Gastrocnemius medialis (tissue), 4 donors: ENCODE results near the gene DYNLRB1. TPM values are rescaled to one million over a fixed set of nuclear protein-coding genes. Genes with fewer than 3 reads are reported as not detected.

Experiments used
- ATAC-seq, 2 donors: fragments of 150-250 bp; one replicate each; pipeline ENCODE4 v1.9.1; 2016
- DNase-seq, 2 donors: peaks; one replicate each; pipeline ENCODE4 v3.0.0-alpha.2; 2019
- H3K27ac ChIP-seq, 4 donors: fragments of 200-600 bp; sonication (generic); 1 replicate in 1 of 4; 2 replicates in 3 of 4; pipeline ENCODE4 v1.5.1; 2016 to 2018; ENCODE audit warnings: mild to moderate bottlenecking in 2 of 4, moderate library complexity in 1 of 4
- H3K27me3 ChIP-seq, 3 donors: fragments of 200-600 bp; sonication (generic) in 2 of 3; 1 replicate in 1 of 3; 2 replicates in 2 of 3; pipeline versions ENCODE4 v1.5.1 to v1.6.0; 2016 to 2019; ENCODE audit warnings: mild to moderate bottlenecking in 1 of 3, moderate library complexity in 1 of 3
- H3K36me3 ChIP-seq, 2 donors: fragments of 200-600 bp; sonication (generic) in 1 of 2; one replicate each; pipeline ENCODE4 v1.5.1; 2017 to 2018
- H3K4me1 ChIP-seq, 2 donors: fragments of 200-600 bp; sonication (generic) in 1 of 2; one replicate each; pipeline ENCODE4 v1.5.1; 2016 to 2017; ENCODE audit warnings: mild to moderate bottlenecking in 2 of 2
- H3K4me3 ChIP-seq, 4 donors: fragments of 200-600 bp; sonication (generic) in 3 of 4; 1 replicate in 1 of 4; 2 replicates in 3 of 4; pipeline ENCODE4 v1.5.1; 2016 to 2019; ENCODE audit warnings: mild to moderate bottlenecking in 2 of 4
- H3K9me3 ChIP-seq, 3 donors: fragments of 200-600 bp; sonication (generic) in 2 of 3; 1 replicate in 1 of 3; 2 replicates in 2 of 3; pipeline ENCODE4 v1.5.1; 2016 to 2019
- CTCF ChIP-seq, 5 experiments: fragments of 450-650 bp in 3 of 5; fragments of 200-600 bp in 2 of 5; sonication (generic) in 2 of 5; IDR thresholded peaks in 4 of 5; conservative IDR thresholded peaks in 1 of 5; 1 replicate in 4 of 5; 2 replicates in 1 of 5; pipeline ENCODE4 v1.5.1; 2016 to 2019; ENCODE audit warnings: antibody characterized with exemption in 5 of 5, mild to moderate bottlenecking in 3 of 5, moderate library complexity in 3 of 5
- POLR2A ChIP-seq, 2 donors: fragments of 450-650 bp; IDR thresholded peaks; one replicate each; pipeline ENCODE4 v1.6.1; 2017; ENCODE audit warnings: antibody characterized with exemption in 2 of 2, mild to moderate bottlenecking in 2 of 2, moderate library complexity in 2 of 2
- in situ Hi-C, 4 donors: fragments of 200-750 bp; cut with MboI; loops; one replicate each; pipeline versions ENCODE4 v1.15.0 to v1.8.0; 2017; ENCODE audit warnings: low sequenced_read_pairs in 4 of 4
- intact Hi-C: fragments of 100-400 bp; cut with DNase I; formaldehyde crosslinking; loops from one replicate; pipeline ENCODE4 v1.15.1; 2023; ENCODE audit warnings: low total_unique reads
- total RNA-seq, 4 donors: library from RNA; depleted of rRNA; stranded (reverse); fragments of >200 nt; gene quantifications; one replicate each; pipeline versions ENCODE4 v1.1.0 to v1.2.3, GENCODE V29; 2016

Gene DYNLRB1
- total RNA-seq, 4 donors from 2014 or later: 115 to 216 (median 142) TPM

GRCh38 chr20:34573541-34574300 is 57.5 kb downstream of the DYNLRB1 start:
- Histone ChIP-seq H3K4me3 (no peak overlapping the region), H3K27ac (no peak overlapping the region), H3K4me1 (peaks cover 12 to 14% of the 10 kb centered on the region in 2 donors), H3K9me3 (no peaks in the 10 kb centered on the region), H3K27me3 (no peaks in the 10 kb centered on the region), H3K36me3 (peaks cover 0 to 34% of the 10 kb centered on the region in 2 donors)
- TF ChIP-seq POLR2A (IDR thresholded peaks at IDR 0.05): no peak
- TF ChIP-seq CTCF (IDR thresholded peaks at IDR 0.05 in 4 of 5, conservative IDR thresholded peaks at IDR 0.05 in 1 of 5): no peak
- intact Hi-C loops: no loop called here
- ATAC-seq: no peak
- DNase-seq: no peak
- in situ Hi-C loops: loop anchor here in 1 of 4 donors (10.0 kb wide), 1 partner anchor 201 kb away; no protein-coding TSS in a partner anchor

GRCh38 chr20:34574426-34574825 is 58.2 kb downstream of the DYNLRB1 start:
- peaks cover 16 to 18% of the 10 kb centered on the region in 2 donors for H3K4me1 ChIP-seq
- no peaks in the 10 kb centered on the region for H3K9me3 ChIP-seq
- ATAC-seq: no peak
- TF ChIP-seq POLR2A (IDR thresholded peaks at IDR 0.05) (no peak), CTCF (IDR thresholded peaks at IDR 0.05 in 4 of 5, conservative IDR thresholded peaks at IDR 0.05 in 1 of 5) (no peak)
- H3K4me3 ChIP-seq: no peak overlapping the region
- H3K27ac ChIP-seq: no peak overlapping the region
- no peak for DNase-seq
- peaks cover 0 to 34% of the 10 kb centered on the region in 2 donors for H3K36me3 ChIP-seq
- intact Hi-C loops: no loop called here
- in situ Hi-C loops: loop anchor here in 1 of 4 donors (10.0 kb wide), 1 partner anchor 200 kb away; no protein-coding TSS in a partner anchor
- H3K27me3 ChIP-seq: no peaks in the 10 kb centered on the region

- Histone ChIP-seq H3K27ac (no peak overlapping the region), H3K27me3 (no peaks in the 10 kb centered on the region), H3K4me1 (peaks cover 16 to 20% of the 10 kb centered on the region in 2 donors), H3K36me3 (peaks cover 0 to 34% of the 10 kb centered on the region in 2 donors), H3K4me3 (no peak overlapping the region), H3K9me3 (no peaks in the 10 kb centered on the region)
- TF ChIP-seq POLR2A (IDR thresholded peaks at IDR 0.05) (no peak), CTCF (IDR thresholded peaks at IDR 0.05 in 4 of 5, conservative IDR thresholded peaks at IDR 0.05 in 1 of 5) (no peak)
- no peak for ATAC-seq
- no peak for DNase-seq
- in situ Hi-C loops: loop anchor here (10.0 to 25.0 kb wide), 2 partner anchors 187 to 200 kb away; no protein-coding TSS in a partner anchor
- intact Hi-C loops: no loop called here
Observed at GRCh38 chr20:34574861-34575260, 58.6 kb downstream of the DYNLRB1 start.

- in situ Hi-C loops (loop anchor here (10.0 to 25.0 kb wide), 2 partner anchors 187 to 200 kb away; no protein-coding TSS in a partner anchor), intact Hi-C loops (no loop called here)
- ATAC-seq (no peak), DNase-seq (no peak)
- Histone ChIP-seq H3K27me3 (no peaks in the 10 kb centered on the region), H3K36me3 (peaks cover 0 to 34% of the 10 kb centered on the region in 2 donors), H3K27ac (no peak overlapping the region), H3K9me3 (no peaks in the 10 kb centered on the region), H3K4me3 (no peak overlapping the region), H3K4me1 (peaks cover 16 to 20% of the 10 kb centered on the region in 2 donors)
- TF ChIP-seq CTCF (IDR thresholded peaks at IDR 0.05 in 4 of 5, conservative IDR thresholded peaks at IDR 0.05 in 1 of 5): no peak
- TF ChIP-seq POLR2A (IDR thresholded peaks at IDR 0.05): no peak
Observed at GRCh38 chr20:34575271-34575670, 59.0 kb downstream of the DYNLRB1 start.
